MCF 10A (cell line): ENCODE measurements around the gene DNM3. TPM values are rescaled to one million over a fixed set of nuclear protein-coding genes. Genes with fewer than 3 reads are reported as not detected.
"Not testable (repeated sequence)": the region's sequence is repeated elsewhere in the genome, so short reads cannot be mapped to it uniquely, and the experiment has no call there.

Source experiments
- BruUV-seq: library from RNA; stranded (reverse); fragments of 400-500 nt; replicated peaks from 2 replicates; lab custom pipeline; 2021; lab: Mats Ljungman, UMichigan
- CTCF ChIA-PET: fragments of 300-600 bp; sonication (Branson Sonifier 250); formaldehyde crosslinking; extraction: SDS; loops from one replicate; lab custom pipeline; 2021; ENCODE audit warnings: antibody characterized with exemption, inconsistent platforms; lab: Yijun Ruan, JAX
- POLR2A ChIA-PET: fragments of 300-600, 350-650 bp; sonication (Branson Sonifier 250); formaldehyde crosslinking; extraction: SDS; loops from one replicate; lab custom pipeline; 2020; ENCODE audit warnings: antibody characterized with exemption, inconsistent platforms; lab: Yijun Ruan, JAX
- DNase-seq: peaks from one replicate; pipeline ENCODE4 v3.0.0-alpha.2; 2018; ENCODE audit not compliant: unreplicated experiment
- H3K27ac Mint-ChIP-seq: one replicate; pipeline ENCODE4 v1.8.0; 2022; ENCODE audit warnings: mild to moderate bottlenecking, low read depth, mixed read lengths; ENCODE audit not compliant: unreplicated experiment
- H3K27me3 Mint-ChIP-seq: one replicate; pipeline ENCODE4 v1.8.0; 2022; ENCODE audit warnings: mixed read lengths; ENCODE audit not compliant: insufficient read depth, unreplicated experiment
- H3K36me3 Mint-ChIP-seq: one replicate; pipeline ENCODE4 v1.8.0; 2022; ENCODE audit warnings: mild to moderate bottlenecking, moderate library complexity, mixed read lengths; ENCODE audit not compliant: insufficient read depth, unreplicated experiment
- H3K4me1 Mint-ChIP-seq: one replicate; pipeline ENCODE4 v1.8.0; 2022; ENCODE audit warnings: mixed read lengths; ENCODE audit not compliant: insufficient read depth, unreplicated experiment
- H3K4me3 Mint-ChIP-seq: one replicate; pipeline ENCODE4 v1.8.0; 2022; ENCODE audit warnings: mild to moderate bottlenecking, moderate library complexity, mixed read lengths; ENCODE audit not compliant: unreplicated experiment
- H3K9me3 Mint-ChIP-seq: one replicate; pipeline ENCODE4 v1.8.0; 2022; ENCODE audit warnings: mixed read lengths; ENCODE audit not compliant: unreplicated experiment
- CTCF ChIP-seq: fragments of 200-600 bp; IDR thresholded peaks from one replicate; pipeline ENCODE4 v1.8.0; 2022; ENCODE audit warnings: antibody characterized with exemption, mild to moderate bottlenecking; ENCODE audit not compliant: unreplicated experiment
- intact Hi-C: fragments of 100-400 bp; cut with micrococcal nuclease; formaldehyde crosslinking; loops from 2 replicates; pipeline ENCODE4 v1.14.1; 2022
- total RNA-seq: library from RNA; stranded (reverse); gene quantifications from 2 replicates; pipeline ENCODE4 v1.2.3, GENCODE V29; 2022

Gene DNM3
- total RNA-seq, 1 experiment from 2014 or later = 0.68 TPM

GRCh38 chr1:172051898-172052297 lies 210.6 kb downstream of the DNM3 start:
- ChIA-PET CTCF (interaction anchor here (0.7 to 1.8 kb wide), 5 partner anchors 9 to 348 kb away, joined by 3 to 5 read pairs (median 5); no protein-coding TSS in a partner anchor), POLR2A (interaction anchor here (0.6 kb wide), 1 partner anchor 352 kb away, joined by 3 read pairs; no protein-coding TSS in a partner anchor)
- H3K36me3 Mint-ChIP-seq = no peaks in the 10 kb centered on the region
- TF ChIP-seq CTCF = no peak
- H3K9me3 Mint-ChIP-seq = no peaks in the 10 kb centered on the region
- no peak overlapping the region for H3K27ac Mint-ChIP-seq
- no peaks in the 10 kb centered on the region for H3K27me3 Mint-ChIP-seq
- H3K4me1 Mint-ChIP-seq = peaks cover 6% of the 10 kb centered on the region
- H3K4me3 Mint-ChIP-seq = no peak overlapping the region
- no TSS peak for BruUV-seq
- intact Hi-C loops = no loop called here
- no peak for DNase-seq

- ChIA-PET POLR2A (interaction anchor here (0.7 to 1.2 kb wide), 3 partner anchors 15 to 376 kb away, joined by 3 to 5 read pairs (median 3); no protein-coding TSS in a partner anchor), CTCF (interaction anchor here (0.6 to 2.8 kb wide), 8 partner anchors 14 to 691 kb away, joined by 3 to 20 read pairs (median 4); no protein-coding TSS in a partner anchor)
- no TSS peak for BruUV-seq
- no peak for TF ChIP-seq CTCF
- H3K27me3 Mint-ChIP-seq = no peaks in the 10 kb centered on the region
- intact Hi-C loops = no loop called here
- DNase-seq = peak; percentile 18
- H3K4me3 Mint-ChIP-seq = no peak overlapping the region
- no peaks in the 10 kb centered on the region for H3K36me3 Mint-ChIP-seq
- H3K4me1 Mint-ChIP-seq = peaks cover 6% of the 10 kb centered on the region
- H3K27ac Mint-ChIP-seq = no peak overlapping the region
- H3K9me3 Mint-ChIP-seq = peaks cover 6% of the 10 kb centered on the region
Observed at GRCh38 chr1:172054172-172054571, 212.9 kb downstream of the DNM3 start.

- DNase-seq, H3K27me3 Mint-ChIP-seq, H3K27ac Mint-ChIP-seq, BruUV-seq, H3K4me1 Mint-ChIP-seq, intact Hi-C loops, H3K9me3 Mint-ChIP-seq, H3K4me3 Mint-ChIP-seq, H3K36me3 Mint-ChIP-seq: not testable (repeated sequence)
- POLR2A ChIA-PET = interaction anchor here (1.3 kb wide), 1 partner anchor 347 kb away, joined by 3 read pairs; no protein-coding TSS in a partner anchor
- CTCF ChIA-PET = interaction anchor here (0.6 kb wide), 1 partner anchor 173 kb away, joined by 3 read pairs; no protein-coding TSS in a partner anchor
Observed at GRCh38 chr1:172055816-172056419, 214.6 kb downstream of the DNM3 start.

- CTCF ChIA-PET = no interaction called here
- no TSS peak for BruUV-seq
- Mint-ChIP-seq H3K27me3 (no peaks in the 10 kb centered on the region), H3K9me3 (no peaks in the 10 kb centered on the region), H3K27ac (no peak overlapping the region), H3K36me3 (no peaks in the 10 kb centered on the region), H3K4me1 (peaks cover 7% of the 10 kb centered on the region), H3K4me3 (no peak overlapping the region)
- TF ChIP-seq CTCF = no peak
- POLR2A ChIA-PET = no interaction called here
- intact Hi-C loops = no loop called here
- DNase-seq = no peak
Observed at GRCh38 chr1:172068334-172068733, 227.0 kb downstream of the DNM3 start.
